ENCODE data around the gene ITGA8. TPM values are rescaled to one million over a fixed set of nuclear protein-coding genes. Genes with fewer than 3 reads are reported as not detected.
A peak's percentile ranks its signal among the peaks of the same experiment; 100 is the strongest.

ITGA8 gene
- total RNA-seq, 3 donors from 2014 or later, result 2.2 to 3.4 (median 2.5) TPM

DNA sequence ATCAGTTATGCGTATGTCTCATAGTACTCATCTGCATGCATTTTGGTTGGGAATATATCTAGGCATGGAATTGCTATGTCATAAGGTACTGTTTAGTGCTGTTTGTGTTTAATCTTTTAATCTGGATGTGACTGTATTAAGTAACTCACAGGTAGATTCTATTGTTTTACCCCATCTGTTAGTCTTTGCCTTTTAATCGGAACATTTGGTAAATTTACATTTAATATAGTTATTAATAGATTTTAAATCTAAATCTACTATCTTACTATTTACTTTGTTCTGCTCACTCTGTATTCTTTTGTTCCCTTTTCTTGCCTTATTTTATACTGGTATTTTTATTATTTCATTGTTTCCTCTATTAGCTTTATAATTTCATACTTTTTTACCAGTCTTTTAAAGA, 10.6 kb upstream of the ITGA8 start:
- TF ChIP-seq, protein P1, sequence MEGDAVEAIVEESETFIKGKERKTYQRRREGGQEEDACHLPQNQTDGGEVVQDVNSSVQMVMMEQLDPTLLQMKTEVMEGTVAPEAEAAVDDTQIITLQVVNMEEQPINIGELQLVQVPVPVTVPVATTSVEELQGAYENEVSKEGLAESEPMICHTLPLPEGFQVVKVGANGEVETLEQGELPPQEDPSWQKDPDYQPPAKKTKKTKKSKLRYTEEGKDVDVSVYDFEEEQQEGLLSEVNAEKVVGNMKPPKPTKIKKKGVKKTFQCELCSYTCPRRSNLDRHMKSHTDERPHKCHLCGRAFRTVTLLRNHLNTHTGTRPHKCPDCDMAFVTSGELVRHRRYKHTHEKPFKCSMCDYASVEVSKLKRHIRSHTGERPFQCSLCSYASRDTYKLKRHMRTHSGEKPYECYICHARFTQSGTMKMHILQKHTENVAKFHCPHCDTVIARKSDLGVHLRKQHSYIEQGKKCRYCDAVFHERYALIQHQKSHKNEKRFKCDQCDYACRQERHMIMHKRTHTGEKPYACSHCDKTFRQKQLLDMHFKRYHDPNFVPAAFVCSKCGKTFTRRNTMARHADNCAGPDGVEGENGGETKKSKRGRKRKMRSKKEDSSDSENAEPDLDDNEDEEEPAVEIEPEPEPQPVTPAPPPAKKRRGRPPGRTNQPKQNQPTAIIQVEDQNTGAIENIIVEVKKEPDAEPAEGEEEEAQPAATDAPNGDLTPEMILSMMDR (IDR thresholded peaks at IDR 0.05), result no peak
- no peaks in the 10 kb centered on the region for H3K4me1 ChIP-seq (ENCODE audit: low read depth)
- intact Hi-C loops (cut with DNase I, micrococcal nuclease), result no loop called here
- no peak overlapping the region for H3K4me3 ChIP-seq
- no peaks in the 10 kb centered on the region for H3K9me3 ChIP-seq
- ATAC-seq, result no peak
- H3K36me3 ChIP-seq (ENCODE audit: low read depth), result no peaks in the 10 kb centered on the region
- no peak for DNase-seq

DNA sequence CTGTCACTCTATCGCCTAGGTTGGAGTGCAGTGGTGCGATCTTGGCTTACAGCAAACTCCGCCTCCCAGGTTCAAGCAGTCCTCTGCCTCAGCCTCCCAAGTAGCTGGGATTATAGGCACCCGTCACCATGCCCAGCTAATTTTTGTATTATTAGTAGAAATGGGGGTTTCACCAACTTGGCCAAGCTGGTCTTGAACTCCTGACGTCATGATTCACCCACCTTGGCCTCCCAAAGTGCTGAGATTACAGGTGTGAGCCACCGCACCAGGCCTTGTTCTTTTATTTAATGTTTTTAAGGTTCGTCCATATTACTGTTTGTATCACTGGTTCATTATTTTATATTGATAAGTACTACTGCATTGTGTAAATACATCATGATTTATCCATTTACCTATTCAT, 10.2 kb upstream of the ITGA8 start:
- intact Hi-C loops (cut with DNase I, micrococcal nuclease), result loop anchor here in 1 of 2 donors (10.0 kb wide), 1 partner anchor 295 kb away; no protein-coding TSS in a partner anchor
- Histone ChIP-seq H3K36me3 (ENCODE audit: low read depth) (no peaks in the 10 kb centered on the region), H3K4me1 (ENCODE audit: low read depth) (no peaks in the 10 kb centered on the region), H3K9me3 (no peaks in the 10 kb centered on the region), H3K4me3 (no peak overlapping the region)
- ATAC-seq (no peak), DNase-seq (no peak)
- TF ChIP-seq, protein P1 (IDR thresholded peaks at IDR 0.05), result no peak

DNA sequence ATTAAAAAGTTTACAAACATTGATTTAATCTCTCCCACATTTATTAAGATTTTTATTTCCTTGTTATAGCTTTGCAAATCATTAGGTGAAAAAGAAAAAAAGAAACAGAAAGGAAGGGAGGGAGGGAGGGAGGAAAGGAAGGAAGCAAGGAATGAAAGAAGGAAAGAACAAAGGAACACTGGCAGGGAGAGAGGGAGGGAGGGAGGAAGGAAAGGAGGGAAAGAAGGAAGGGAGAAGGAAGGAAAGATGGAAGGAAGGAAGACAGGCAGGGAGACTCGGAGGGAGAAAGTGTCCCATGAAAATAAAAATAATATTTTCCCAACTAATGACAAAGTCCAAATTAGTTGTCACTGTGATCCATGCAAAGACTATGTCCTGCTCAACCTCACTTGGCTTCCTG, 6.3 kb upstream of the ITGA8 start:
- intact Hi-C loops (cut with DNase I, micrococcal nuclease), result loop anchor here in 1 of 2 donors (10.0 kb wide), 1 partner anchor 291 kb away; no protein-coding TSS in a partner anchor
- TF ChIP-seq, protein P1 (IDR thresholded peaks at IDR 0.05), result no peak
- ATAC-seq, result no peak

DNA sequence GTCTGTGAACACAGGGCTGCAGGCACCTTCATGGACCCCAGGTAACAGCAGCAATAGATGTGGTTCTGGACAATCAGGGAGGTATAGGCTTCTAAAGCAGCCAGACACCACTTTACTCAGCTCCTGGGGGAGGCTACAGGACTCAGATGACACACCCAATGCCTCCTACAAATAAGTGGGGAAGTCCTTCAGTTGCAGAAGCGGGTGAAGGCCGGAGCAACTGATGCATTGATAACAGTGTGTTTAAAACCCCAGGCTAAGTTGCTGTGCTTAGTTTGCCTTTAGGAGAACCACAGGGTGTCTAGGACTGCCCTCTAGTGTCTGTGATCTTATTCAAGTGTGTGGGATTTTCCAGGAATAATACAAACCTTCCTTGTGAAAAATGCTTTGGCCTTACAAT, 5.9 kb upstream of the ITGA8 start:
- DNase-seq, result peak in 1 of 3 donors; percentile 45
- peak; percentile 70 for ATAC-seq
- no peaks in the 10 kb centered on the region for H3K36me3 ChIP-seq (ENCODE audit: low read depth)
- H3K9me3 ChIP-seq, result no peaks in the 10 kb centered on the region
- intact Hi-C loops (cut with DNase I, micrococcal nuclease), result loop anchor here in 1 of 2 donors (10.0 kb wide), 1 partner anchor 291 kb away; no protein-coding TSS in a partner anchor
- no peaks in the 10 kb centered on the region for H3K4me1 ChIP-seq (ENCODE audit: low read depth)
- TF ChIP-seq, protein P1 (IDR thresholded peaks at IDR 0.05), result peak; percentile 16
- no peak overlapping the region for H3K4me3 ChIP-seq

More for the DNA sequence above, 6.3 kb upstream of the ITGA8 start:
- no peaks in the 10 kb centered on the region for H3K4me1 ChIP-seq (ENCODE audit: low read depth)
- no peak overlapping the region for H3K4me3 ChIP-seq
- no peak for DNase-seq
- H3K9me3 ChIP-seq, result no peaks in the 10 kb centered on the region
- H3K36me3 ChIP-seq (ENCODE audit: low read depth), result no peaks in the 10 kb centered on the region

DNA sequence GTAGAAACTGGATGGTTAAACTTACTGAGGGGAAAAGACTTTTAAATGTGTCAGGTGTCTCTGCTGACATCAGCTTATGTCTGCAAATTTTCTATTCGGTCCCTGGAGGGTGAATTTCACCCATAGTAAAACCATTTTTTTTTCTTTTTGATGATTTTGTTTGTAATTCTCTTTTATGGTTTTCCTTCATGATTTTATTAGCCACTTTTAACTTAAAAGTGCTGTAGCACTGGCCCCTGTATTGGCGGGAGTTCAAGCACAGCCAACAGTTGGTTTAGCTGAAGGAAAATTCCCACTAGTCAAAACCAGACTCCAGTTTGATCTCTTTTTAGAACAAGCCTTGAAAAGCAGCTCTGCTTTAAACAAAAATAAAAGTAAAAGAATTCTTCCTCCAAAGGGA, 5.0 kb upstream of the ITGA8 start:
- Histone ChIP-seq H3K4me1 (ENCODE audit: low read depth) (no peaks in the 10 kb centered on the region), H3K4me3 (no peak overlapping the region), H3K9me3 (no peaks in the 10 kb centered on the region), H3K36me3 (ENCODE audit: low read depth) (no peaks in the 10 kb centered on the region)
- TF ChIP-seq, protein P1 (IDR thresholded peaks at IDR 0.05), result no peak
- no peak for DNase-seq
- no peak for ATAC-seq
- intact Hi-C loops (cut with DNase I, micrococcal nuclease), result loop anchor here in 1 of 2 donors (10.0 kb wide), 1 partner anchor 290 kb away; no protein-coding TSS in a partner anchor

DNA sequence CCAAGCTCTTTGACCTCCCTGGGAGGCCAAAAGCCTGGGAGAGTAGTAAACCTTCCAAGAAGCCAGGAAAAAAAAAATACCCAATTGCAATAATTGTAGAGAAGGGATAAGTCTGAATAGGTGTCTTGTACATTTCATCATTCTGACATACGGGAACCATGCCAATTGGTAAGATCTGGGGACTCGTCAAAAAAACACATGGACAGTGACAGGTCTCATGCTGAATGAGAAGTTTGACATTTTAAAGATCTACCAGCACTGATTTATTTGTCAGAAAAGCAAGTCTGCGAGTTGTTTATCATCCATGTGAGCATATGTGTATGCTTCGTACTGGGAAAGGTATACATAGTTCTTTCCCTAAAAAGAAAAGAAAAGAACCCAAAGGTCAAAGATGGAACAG, 4.1 kb upstream of the ITGA8 start:
- intact Hi-C loops (cut with DNase I, micrococcal nuclease), result loop anchor here in 1 of 2 donors (10.0 kb wide), 1 partner anchor 289 kb away; no protein-coding TSS in a partner anchor

More for the DNA sequence above, 4.1 kb upstream of the ITGA8 start:
- DNase-seq, result no peak
- peaks cover 2% of the 10 kb centered on the region for H3K4me1 ChIP-seq (ENCODE audit: low read depth)
- no peak for ATAC-seq
- H3K9me3 ChIP-seq, result no peaks in the 10 kb centered on the region
- no peak overlapping the region for H3K4me3 ChIP-seq
- H3K36me3 ChIP-seq (ENCODE audit: low read depth), result no peaks in the 10 kb centered on the region
- TF ChIP-seq, protein P1 (IDR thresholded peaks at IDR 0.05), result no peak

All from mucosa of descending colon (tissue), 3 donors.